ENCODE data around the gene GPC5.

The GPC5 gene

GRCh38 chr13:92172191-92172590 is 773.8 kb downstream of the GPC5 start:
- no peak for FAIRE-seq
- no peak for DNase-seq (ENCODE audit: insufficient read length, low spot score)
- TF ChIP-seq CTCF (IDR thresholded peaks at IDR 0.05; ENCODE audit: insufficient read depth, missing control alignments) = no peak

GRCh38 chr13:92173254-92173653 is 774.8 kb downstream of the GPC5 start:
- FAIRE-seq (no peak), DNase-seq (ENCODE audit: insufficient read length, low spot score) (no peak)
- no peak for TF ChIP-seq CTCF (IDR thresholded peaks at IDR 0.05; ENCODE audit: insufficient read depth, missing control alignments)

- peak; percentile 56 for TF ChIP-seq CTCF (IDR thresholded peaks at IDR 0.05; ENCODE audit: insufficient read depth, missing control alignments)
- no peak for FAIRE-seq
- DNase-seq (ENCODE audit: insufficient read length, low spot score) = no peak
These were observed 776.9 kb downstream of the GPC5 start for GRCh38 chr13:92175330-92175729.

- DNase-seq (ENCODE audit: insufficient read length, low spot score) = no peak
- FAIRE-seq = peak; percentile 41
- TF ChIP-seq CTCF (IDR thresholded peaks at IDR 0.05; ENCODE audit: insufficient read depth, missing control alignments) = no peak
These were observed 779.5 kb downstream of the GPC5 start for GRCh38 chr13:92177966-92178365.

- FAIRE-seq (no peak), DNase-seq (ENCODE audit: insufficient read length, low spot score) (no peak)
- TF ChIP-seq CTCF (IDR thresholded peaks at IDR 0.05; ENCODE audit: insufficient read depth, missing control alignments) = no peak
These were observed 780.8 kb downstream of the GPC5 start for GRCh38 chr13:92179223-92179622.

GRCh38 chr13:92187378-92187989 is 789.1 kb downstream of the GPC5 start:
- peak; percentile 98 for TF ChIP-seq CTCF (IDR thresholded peaks at IDR 0.05; ENCODE audit: insufficient read depth, missing control alignments)
- peak; percentile 79 for FAIRE-seq
- DNase-seq (ENCODE audit: insufficient read length, low spot score) = no peak

GRCh38 chr13:92188574-92188973 is 790.2 kb downstream of the GPC5 start:
- FAIRE-seq (no peak), DNase-seq (ENCODE audit: insufficient read length, low spot score) (no peak)
- no peak for TF ChIP-seq CTCF (IDR thresholded peaks at IDR 0.05; ENCODE audit: insufficient read depth, missing control alignments)

Measured in D721Med (cell line).